Activated T-cell treated with anti-CD3 and anti-CD28 coated beads, Interleukin-2, amount 50 U/mL, for 1 hour (primary cell): Measurements from ENCODE around the gene MYO16.

Experiments
- DNase-seq: peaks from one replicate; pipeline ENCODE4 v3.0.0-alpha.2; 2020

MYO16 gene

GRCh38 chr13:109160887-109161669 is 531.7 kb downstream of the MYO16 start:
- no peak for DNase-seq

- no peak for DNase-seq
These were observed 533.0 kb downstream of the MYO16 start for GRCh38 chr13:109162248-109163036.

- DNase-seq, result no peak
These were observed 533.6 kb downstream of the MYO16 start for GRCh38 chr13:109163037-109163379.

- no peak for DNase-seq
These were observed 536.0 kb downstream of the MYO16 start for GRCh38 chr13:109165417-109165904.

- DNase-seq, result no peak
These were observed 537.4 kb downstream of the MYO16 start for GRCh38 chr13:109166804-109167203.

DNA sequence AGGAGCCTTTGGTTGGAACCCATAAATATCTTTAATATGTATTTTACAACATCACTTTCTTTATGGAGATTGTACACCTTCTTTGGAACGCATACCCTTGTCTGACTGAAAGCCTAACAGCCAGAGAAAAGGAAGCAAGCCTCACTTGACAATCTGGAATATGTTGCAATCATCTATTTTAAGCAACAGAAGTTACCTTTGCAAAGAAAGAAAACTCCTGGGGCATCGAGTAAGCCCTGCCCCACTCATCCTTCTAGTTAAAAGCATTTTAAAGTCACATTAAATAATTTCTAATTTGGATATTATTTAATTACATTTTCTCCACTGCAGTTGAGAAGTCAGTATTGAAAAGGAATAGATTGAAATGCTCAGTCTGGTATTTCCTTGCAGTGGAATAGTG is 542.7 kb downstream of the MYO16 start:
- no peak for DNase-seq

- DNase-seq, result no peak
These were observed 546.3 kb downstream of the MYO16 start for GRCh38 chr13:109175666-109176065.

GRCh38 chr13:109180905-109181425 is 551.6 kb downstream of the MYO16 start:
- no peak for DNase-seq

- DNase-seq, result no peak
These were observed 553.5 kb downstream of the MYO16 start for GRCh38 chr13:109182777-109183465.

GRCh38 chr13:109191413-109191812 is 562.0 kb downstream of the MYO16 start:
- DNase-seq, result no peak

- no peak for DNase-seq
These were observed 562.9 kb downstream of the MYO16 start for GRCh38 chr13:109192306-109192705.

- DNase-seq, result no peak
These were observed 567.5 kb downstream of the MYO16 start for GRCh38 chr13:109196948-109197347.

DNA sequence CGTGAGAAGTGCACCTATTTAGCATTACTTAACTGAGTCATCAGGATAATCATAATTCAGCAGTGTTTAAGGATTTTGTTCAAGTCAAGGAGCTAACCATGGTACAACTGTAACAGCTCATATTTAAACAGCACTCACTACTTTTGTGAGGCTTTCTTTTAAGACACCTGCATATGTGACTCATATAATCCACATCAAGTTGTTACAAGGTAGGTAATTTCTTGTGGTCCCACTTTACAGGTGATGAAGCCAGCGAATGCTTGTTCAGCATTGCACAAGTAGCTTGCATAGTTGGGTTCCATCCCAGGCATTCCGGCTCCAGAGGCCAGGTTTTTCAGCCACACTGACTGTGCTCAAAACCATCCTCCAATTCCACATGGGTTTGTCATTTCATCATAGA is 569.2 kb downstream of the MYO16 start:
- DNase-seq, result no peak

- DNase-seq, result no peak
These were observed 569.9 kb downstream of the MYO16 start for GRCh38 chr13:109199280-109199679.

GRCh38 chr13:109200556-109200955 is 571.1 kb downstream of the MYO16 start:
- no peak for DNase-seq

GRCh38 chr13:109203587-109203986 is 574.2 kb downstream of the MYO16 start:
- no peak for DNase-seq

GRCh38 chr13:109204252-109204651 is 574.8 kb downstream of the MYO16 start:
- no peak for DNase-seq

DNA sequence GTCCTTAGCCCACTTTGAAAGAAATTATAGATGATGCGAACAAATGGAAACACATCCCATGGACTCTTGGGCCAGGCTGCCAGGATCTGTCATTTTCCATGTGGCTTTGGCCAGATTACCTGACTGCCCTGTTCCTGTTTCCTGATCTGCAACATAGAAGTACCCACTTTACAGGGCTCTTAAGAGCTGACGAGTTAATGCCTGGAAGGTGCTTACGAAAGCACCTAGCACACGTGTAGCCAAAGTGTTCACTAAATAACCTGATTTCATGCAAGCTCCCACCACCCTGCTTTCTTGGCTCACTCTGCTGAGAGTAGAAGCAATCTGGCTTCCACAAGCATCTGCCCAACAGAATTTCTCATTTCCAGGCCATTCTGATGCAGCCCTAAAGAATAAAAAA is 575.2 kb downstream of the MYO16 start:
- no peak for DNase-seq

- no peak for DNase-seq
These were observed 575.9 kb downstream of the MYO16 start for GRCh38 chr13:109205315-109205714.

DNA sequence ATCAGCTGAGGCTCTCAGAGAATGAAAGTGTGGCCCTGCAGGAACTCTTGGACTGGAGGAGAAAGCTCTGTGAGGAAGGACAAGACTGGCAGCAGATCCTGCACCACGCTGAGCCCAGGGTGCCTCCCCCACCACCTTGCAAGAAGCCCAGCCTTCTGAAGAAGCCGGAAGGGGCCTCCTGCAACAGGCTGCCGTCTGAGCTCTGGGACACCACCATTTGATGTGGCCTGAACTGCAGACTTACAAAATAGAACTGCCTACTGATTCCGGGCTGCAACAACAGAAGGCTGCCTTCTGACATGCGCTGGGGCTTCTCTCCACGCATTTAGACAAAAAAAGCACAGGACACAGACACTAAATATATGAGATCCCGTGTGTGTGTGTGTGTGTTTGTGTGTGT is 577.2 kb downstream of the MYO16 start:
- DNase-seq, result no peak

DNA sequence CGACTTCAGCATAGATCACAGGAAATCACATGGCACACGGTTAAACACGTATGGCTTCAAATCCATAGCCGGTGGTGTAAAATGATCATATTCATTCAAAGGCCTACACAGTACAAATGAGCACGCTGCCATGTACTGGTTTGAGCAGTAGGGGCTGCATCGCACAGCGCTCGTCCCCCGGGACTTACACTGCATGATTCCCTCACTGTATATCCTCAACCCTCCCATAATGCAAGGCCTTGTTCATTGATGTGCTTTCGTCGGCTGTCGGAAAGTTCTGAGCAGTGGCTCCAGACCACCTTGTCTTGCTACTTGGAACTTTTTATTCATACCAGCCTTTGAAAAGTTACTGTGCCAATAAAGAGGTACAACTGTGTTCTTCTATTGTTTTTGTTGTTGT is 578.2 kb downstream of the MYO16 start:
- no peak for DNase-seq

GRCh38 chr13:109208522-109208921 is 579.1 kb downstream of the MYO16 start:
- no peak for DNase-seq

- no peak for DNase-seq
These were observed 580.1 kb downstream of the MYO16 start for GRCh38 chr13:109209526-109209925.
